ENCODE measurements around the gene TBC1D16.
"Not testable (repeated sequence)": the region's sequence is repeated elsewhere in the genome, so short reads cannot be mapped to it uniquely, and the experiment has no call there.

TBC1D16 gene

DNA sequence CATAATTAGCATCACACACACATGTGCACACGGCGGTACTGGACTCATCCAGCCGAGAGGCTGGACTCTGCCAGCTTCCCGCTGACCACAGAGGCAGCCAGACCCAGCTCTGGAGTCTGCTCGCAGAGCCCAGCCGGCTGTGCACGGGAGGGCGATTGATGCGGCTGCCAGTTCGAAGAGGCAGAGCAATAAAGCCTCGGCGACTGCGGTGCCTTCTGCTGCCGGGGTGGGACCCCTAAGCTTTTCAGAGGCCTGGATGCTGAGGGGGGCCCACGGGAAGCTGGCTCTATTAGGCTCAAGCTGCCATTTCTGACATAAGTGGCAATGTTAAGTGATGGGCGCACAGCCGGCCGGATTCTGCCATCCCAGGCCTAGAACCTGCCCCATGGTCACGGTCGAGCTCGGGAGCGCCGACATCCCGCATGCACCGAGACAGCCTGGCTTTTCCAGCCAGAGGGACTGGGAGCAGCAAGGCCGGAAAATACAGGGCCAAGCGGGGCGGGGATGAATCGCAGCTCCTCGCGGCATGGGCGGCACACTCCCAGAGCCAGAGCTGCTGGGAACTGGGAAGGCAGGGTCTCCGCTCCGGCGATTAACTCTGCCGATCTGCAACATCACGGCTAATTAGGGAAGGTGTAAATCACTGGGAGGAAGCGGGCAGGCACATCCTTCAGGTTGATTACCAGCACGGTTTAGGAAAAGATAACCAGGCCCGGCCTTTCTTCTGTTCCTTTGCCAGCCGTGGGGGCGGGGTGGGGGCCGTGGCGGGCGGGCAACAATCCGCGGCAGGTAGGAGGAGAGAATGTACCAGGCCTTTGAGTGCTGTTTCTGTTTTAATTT lies 57.7 kb downstream of the TBC1D16 start:
- DNase-seq (ENCODE audit: extremely low read depth in 1 of 2, low read depth in 1 of 2) = no peak

DNA sequence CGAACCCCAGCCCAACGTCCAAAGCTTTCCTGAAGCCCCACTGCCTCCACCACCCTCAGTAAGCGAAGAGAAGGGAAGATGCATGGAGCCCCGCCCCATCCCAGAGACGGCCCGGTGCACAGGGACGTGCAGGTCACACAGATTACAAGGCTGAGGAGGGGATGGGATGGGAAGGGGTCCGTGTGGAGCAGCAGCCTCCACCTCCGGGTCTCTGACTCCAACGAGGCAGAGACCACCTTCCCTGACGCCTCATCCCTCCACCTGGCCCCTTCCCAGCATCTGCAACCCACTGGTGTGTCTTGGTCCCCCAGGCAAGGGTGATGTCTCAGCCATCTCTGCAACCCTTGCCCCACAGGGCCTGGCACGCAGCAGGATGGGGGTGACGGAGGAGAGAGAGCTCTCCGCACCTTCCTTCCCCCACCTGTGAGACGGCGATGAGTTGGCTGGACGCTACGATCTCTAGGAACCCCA lies 58.5 kb downstream of the TBC1D16 start:
- no peak for DNase-seq (ENCODE audit: extremely low read depth in 1 of 2, low read depth in 1 of 2)

DNA sequence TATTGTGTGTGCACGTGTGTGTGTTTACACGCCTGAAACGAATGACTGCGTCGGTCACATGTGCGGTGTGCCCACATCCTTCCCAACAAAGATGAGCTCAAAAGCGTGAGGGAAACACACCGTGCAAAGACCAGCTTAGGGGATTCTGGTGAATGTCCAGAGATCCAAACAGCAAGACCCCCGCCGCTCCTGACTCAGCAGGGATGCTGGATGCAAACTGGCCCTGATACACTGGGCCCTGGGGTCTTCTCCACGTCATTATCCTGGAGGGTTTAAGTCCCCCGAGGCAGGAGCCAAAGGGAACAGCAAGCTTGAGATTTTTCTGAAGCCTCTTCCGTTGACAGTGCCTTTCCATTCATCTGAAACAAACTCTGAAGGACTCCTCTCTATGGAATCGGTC lies 59.2 kb downstream of the TBC1D16 start:
- no peak for DNase-seq (ENCODE audit: extremely low read depth in 1 of 2, low read depth in 1 of 2)

DNA sequence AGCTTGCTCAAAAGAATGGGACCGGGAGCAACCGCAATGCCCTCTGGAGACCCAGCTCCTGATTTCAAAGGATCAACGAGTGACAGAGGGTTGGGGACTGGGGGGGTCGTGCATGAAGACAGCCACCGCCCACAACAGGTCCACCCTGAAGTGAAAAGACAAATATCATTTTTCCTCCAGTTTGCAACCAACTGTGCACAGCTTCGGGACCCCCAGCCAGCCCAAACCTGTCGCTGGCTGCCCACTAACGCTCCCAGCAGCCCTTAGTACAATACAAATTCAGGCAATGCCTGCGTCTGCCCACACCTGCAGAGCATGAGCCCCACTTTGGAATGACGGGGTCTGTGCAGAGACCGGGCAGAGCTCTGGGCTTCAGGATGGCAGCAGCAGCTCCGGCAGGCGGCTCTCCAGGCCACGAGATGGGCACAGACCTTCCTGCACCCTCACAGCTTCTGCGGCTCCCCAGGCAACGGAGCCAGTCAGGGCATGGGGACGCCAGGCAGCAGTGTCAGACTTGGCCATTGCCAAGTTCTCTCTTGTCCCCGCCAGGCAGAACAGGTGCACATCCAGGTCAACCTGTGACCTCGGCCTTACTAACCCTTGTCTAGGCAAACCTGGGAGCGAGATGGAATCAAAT lies 60.1 kb downstream of the TBC1D16 start:
- DNase-seq (ENCODE audit: extremely low read depth in 1 of 2, low read depth in 1 of 2) = no peak

DNA sequence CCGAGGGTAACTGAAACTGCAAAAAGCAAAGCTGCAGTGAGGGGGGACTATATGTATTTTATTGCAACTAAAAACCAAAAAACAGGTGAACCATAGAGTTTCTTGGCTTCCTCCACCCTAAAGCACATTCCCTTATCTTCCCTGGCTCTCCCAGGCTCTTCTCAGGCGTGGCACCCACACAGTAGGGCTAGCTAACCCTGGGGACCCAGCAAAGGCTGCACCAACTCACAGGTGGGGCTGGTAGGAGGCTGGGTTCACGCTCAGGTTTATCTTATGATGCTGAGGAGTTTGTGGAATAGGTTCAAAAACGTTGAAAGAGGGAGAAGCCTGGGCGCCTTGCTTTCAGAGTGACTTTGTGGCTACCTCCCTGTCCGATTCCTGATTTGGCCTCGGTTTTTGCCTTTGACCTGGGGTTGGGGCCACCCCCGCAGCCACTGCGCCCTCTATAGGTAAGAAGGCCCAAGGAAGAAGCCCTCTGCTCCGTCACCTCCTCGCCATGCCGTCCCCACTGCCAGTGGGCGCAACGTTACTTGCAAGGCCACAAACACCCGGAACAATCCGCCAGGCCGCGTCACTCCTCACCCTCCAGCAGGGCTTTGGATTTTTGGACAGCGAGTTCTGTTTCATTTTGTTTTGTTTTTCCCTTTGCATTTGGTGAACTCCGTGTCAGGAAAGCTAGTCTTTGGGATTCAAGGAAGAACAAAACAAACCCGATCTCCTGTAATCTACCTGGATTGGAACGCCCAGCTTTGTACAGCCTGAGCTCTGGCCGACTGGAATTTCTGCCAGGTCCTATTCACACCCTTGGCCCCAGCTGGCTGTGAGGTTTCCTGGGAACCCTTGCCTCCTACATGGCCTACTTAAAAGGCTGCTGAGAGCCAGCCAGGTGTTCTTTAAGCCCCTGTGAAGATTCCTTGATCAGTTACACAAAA lies 60.8 kb downstream of the TBC1D16 start:
- DNase-seq (ENCODE audit: extremely low read depth in 1 of 2, low read depth in 1 of 2) = no peak

DNA sequence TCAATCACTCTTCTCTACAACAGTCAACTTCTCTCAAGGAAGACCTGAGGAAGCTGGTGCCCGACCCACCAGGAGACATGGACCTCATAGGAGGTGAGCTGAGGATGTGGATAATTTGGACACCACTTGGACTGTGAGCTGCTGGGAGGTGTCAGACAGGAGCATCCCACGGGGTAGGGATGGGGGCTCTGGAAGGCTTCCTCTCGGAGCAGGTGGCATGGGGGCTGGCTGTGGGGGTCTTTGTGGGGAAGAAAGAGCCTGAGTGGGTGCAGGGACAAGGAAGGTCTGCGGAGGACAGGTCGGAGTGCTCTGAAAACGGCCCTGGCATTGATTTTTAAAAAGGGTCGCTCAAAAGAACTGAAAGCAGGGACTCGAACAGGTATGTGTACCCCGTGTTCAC lies 64.0 kb downstream of the TBC1D16 start:
- DNase-seq (ENCODE audit: extremely low read depth in 1 of 2, low read depth in 1 of 2) = no peak

DNA sequence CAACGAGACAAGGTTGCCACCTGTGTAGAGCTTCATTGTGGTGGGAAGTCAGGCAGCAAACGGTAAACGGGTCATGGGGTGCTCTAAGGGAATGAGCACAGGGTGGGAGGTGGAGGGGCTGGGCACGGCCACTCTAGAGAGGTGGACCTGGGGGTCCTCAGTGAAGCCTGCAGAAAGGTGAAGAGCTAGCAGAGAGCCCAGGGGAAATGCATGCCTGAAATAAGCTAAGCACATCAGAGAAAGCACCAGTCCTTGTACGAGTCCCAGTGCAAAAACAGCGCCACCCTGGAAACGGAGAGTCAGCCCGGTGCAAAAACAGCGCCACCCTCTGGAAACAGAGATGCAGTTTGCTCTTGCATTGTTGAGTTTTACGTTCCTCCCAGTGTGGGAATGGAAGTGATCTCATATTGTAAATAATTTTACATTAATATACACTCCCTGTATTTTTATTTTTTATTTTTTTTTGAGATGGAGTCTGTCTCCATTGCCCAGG lies 65.0 kb downstream of the TBC1D16 start:
- no peak for DNase-seq (ENCODE audit: extremely low read depth in 1 of 2, low read depth in 1 of 2)

DNA sequence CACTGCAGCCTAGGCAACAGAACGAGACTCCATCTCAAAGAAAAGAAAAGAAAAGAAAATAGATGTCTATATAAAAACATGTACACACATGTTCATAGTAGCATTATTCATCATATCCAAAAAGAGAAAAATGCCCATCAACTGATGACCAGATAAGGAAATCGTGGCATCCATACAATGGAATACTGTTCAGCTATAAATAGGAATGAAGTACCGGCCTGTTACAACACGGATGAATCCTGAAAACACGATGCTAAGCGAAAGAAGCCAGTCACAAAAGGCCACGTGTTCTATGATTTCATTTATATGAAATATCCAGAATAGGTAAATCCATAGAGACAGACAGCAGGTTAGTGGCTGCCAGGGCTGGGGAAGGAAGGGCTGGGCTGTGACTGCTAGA lies 65.8 kb downstream of the TBC1D16 start:
- DNase-seq (ENCODE audit: extremely low read depth in 1 of 2, low read depth in 1 of 2) = no peak

DNA sequence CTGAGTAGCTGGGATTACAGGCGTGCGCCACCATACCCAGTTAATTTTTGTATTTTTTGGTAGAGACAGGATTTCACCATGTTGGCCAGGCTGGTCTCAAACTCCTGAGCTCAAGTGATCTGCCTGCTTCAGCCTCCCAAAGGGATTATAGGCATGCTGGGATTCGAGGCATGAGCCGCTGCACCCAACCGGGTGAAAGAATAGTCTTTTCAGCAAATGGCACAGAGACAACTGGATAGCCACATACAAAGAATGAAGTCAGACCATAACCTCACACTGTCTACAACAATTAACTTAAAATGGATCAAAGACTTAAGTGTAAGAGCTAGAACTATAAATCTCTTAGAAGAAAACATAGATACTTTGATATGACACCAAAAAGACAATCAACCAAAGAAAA lies 67.6 kb downstream of the TBC1D16 start:
- no peak for DNase-seq (ENCODE audit: extremely low read depth in 1 of 2, low read depth in 1 of 2)

DNA sequence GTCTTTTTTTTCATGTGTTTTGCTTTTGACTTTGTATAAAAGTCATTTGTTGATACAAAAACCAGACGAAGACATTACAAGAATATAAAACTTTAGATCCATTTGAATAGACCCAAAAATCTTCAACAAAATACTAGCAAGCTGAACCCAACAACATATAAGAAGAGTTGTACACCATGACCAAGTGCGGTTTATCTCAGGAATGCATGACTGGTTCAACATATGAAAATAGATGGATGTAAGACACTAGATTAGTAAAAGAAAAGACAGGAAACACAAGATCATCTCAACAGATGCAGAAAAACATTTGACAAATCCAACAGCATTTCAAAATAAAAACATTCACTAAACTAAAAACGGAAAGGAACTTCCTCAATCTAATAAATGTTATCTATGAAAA lies 69.0 kb downstream of the TBC1D16 start:
- no peak for DNase-seq (ENCODE audit: extremely low read depth in 1 of 2, low read depth in 1 of 2)

DNA sequence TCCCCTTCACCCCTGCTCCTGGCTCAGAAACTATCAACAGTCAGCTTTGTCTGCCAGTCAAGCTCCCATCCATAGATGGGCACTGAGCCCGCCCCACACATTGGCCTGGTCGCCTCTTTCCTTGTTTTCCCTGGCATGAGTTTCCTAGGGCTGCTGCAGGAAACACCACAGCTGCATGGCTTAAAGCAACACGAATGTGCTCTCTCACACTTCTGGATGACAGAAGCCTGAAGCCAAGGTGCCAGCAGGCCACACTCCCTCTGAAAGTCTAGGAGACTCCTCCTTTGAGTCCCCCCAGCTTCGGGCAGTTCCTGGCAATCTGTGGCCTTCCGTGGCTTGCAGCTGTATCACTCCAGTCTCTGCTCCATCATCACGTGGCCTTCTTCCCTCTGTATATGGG lies 69.9 kb downstream of the TBC1D16 start:
- DNase-seq (ENCODE audit: extremely low read depth in 1 of 2, low read depth in 1 of 2) = no peak

DNA sequence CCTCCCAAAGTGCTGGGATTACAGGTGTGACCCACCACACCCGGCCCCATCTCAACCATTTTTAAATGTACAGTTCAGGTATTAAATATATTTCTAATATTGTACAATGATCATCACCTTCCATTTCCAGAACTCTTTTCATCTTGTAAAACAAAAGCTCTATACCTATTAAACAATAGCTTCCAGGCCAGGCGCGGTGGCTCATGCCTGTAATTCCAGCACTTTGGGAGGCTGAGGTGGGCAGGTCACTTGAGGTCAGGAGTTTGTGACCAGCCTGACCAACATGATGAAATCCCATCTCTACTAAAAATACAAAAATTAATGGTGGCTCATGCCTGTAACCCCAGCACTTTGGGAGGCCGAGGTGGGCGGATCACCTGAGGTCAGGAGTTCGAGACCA lies 73.2 kb downstream of the TBC1D16 start:
- DNase-seq (ENCODE audit: extremely low read depth in 1 of 2, low read depth in 1 of 2) = not testable (repeated sequence)

DNA sequence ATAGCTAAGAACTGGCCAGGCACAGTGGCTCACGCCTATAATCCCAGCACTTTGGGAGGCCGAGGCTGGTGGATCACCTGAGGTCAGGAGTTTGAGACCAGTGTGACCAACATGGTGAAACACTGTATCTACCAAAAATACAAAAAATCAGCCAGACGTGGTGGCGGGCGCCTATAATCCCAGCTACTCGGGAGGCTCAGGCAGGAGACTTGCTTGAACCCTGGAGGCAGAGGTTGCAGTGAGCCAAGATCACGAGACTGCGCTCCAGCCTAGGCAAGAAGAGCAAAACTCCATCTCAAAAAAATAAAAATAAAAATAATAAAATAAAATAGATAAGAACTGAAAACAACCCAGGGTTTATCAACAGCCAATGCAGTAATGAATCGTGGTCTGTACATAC lies 74.1 kb downstream of the TBC1D16 start:
- not testable (repeated sequence) for DNase-seq (ENCODE audit: extremely low read depth in 1 of 2, low read depth in 1 of 2)

DNA sequence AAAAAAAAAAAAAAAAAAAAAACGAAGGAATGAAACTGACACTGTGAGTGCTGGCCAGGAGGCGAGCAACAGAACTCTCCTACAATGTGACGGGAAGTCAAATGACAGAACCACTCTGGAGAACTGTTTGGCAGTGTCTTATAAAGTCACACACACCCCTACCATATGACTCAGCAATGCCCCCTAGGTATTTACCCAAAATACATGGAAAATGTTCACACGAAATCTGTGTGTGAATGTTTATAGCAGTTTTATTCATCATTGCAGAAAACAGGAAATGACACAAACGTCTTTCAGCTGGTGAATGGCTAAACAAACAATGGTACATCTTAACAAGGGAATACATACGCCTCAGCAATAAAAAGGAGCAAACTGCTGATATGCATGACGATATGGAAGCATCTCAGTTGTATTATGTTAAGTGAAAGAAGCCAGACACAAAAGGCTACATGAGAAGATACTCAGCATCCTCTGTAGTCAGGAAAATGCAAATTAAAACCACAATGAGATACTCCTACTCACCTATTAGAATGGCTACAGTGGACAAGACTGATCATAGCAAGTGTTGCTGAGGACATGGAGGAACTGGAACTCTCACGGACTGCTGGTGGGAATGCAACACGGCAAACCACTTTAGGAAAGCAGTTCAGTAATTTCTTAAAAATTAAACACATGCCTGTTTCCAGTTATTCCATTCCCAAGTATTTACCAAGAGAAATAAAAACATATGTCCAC lies 74.7 kb downstream of the TBC1D16 start:
- DNase-seq (ENCODE audit: extremely low read depth in 1 of 2, low read depth in 1 of 2) = no peak

DNA sequence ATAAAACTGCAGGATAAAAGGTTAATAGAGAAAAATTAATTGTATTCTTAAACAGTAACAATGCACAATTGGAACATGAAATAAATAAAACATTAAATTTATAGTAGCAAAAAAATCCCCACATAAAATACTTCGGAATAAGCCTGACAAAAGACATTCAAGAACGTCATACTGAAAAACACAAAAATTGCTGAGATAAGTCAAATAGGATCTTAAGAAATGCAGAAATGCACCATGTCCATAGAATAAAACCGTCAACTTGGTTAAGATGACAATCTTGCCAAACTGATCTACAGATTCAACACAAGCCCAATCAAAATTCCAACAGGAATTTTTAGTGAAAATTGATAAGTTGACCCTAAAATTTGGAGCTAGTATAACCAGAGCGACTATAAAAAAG lies 76.6 kb downstream of the TBC1D16 start:
- no peak for DNase-seq (ENCODE audit: extremely low read depth in 1 of 2, low read depth in 1 of 2)

DNA sequence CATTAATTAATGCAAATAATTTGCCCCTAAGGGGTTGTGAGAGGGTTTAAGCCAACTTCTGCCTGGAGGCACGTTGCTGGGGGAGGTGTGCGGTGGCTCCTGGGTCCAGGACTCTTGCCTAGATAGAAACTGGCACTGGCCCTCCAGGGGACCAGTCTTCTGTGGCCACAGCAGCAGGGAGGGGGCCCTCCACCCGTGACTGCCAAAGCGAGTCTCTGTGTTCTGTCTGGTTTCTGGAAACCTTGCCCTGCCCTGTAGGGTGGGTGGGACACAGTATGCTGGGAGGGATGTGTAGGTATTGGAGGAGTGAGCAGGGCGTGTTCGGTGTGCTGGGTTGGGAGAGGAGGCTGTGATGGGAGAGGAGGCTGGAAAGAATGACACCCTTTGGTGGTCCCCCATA lies 78.8 kb downstream of the TBC1D16 start:
- no peak for DNase-seq (ENCODE audit: extremely low read depth in 1 of 2, low read depth in 1 of 2)

DNA sequence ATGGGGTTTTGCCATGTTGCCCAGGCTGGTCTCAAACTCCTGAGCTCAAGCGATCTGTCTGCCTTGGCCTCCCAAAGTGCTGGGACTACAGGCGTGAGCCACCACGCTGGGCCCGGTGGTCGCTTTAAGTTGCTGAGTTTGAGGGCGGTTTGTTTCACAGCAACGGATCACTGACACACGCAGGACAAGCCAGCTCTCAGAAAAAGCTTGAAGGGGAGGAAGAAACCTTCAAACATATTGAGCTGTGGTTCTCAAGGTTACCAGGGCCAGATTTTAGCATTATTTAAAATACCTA lies 79.3 kb downstream of the TBC1D16 start:
- not testable (repeated sequence) for DNase-seq (ENCODE audit: extremely low read depth in 1 of 2, low read depth in 1 of 2)

DNA sequence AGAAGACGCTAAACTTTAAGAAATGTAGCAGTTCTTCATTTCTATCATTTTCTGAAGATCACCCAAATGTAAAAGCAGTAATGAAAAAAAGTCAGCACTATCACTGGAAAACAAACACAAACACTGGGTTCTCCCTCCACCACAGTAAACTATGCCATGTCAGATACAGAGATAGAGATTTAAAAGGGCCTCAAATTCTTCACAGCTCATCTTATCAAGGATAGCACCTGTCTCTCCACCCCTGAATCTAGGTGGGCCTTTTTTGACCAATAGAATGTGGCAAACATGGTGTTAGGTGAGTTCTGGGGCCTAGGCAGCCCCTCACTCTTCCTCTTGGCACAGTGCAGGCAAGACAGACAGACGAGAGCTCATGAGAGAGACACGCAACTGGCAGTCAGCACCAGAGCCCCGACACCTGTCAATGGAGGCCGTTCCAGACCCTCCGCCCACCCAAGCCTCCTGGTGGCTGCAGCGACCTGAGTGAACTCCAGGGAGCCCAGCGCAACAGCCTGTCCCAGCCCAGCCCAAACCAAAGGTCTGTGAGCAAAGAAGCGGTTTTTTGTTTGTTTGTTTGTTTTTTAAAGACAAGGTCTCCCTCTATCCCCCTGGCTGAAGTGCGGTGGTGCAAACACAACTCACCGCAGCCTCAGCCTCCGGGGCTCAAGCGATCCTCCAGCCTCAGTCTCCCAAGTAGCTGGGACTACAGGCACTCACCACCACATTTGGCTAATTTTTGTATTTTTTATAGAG lies 79.8 kb downstream of the TBC1D16 start:
- DNase-seq (ENCODE audit: extremely low read depth in 1 of 2, low read depth in 1 of 2) = no peak

DNA sequence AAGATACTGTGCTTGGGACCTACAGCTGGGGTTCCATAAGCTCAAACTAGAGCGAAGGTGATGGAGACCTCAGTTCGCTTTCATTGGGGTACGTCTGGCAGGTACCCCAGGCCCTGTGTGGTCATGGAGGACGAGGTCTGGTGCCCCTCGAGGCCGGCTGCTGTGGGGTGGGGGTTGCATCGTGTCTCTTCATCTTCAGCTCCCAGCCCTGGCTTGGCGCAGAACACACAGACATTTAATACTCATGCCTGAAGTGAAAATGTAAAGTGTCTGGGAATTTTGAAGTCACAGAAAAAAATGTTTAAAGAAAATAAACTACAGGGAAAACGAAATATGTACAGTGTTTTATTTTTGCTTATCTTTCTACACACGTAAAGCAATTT lies 80.5 kb downstream of the TBC1D16 start:
- no peak for DNase-seq (ENCODE audit: extremely low read depth in 1 of 2, low read depth in 1 of 2)

Measured in stimulated activated CD8-positive, alpha-beta memory T cell treated with anti-CD3 and anti-CD28 coated beads, Interleukin-7, amount 100 ng/mL, for 48 hours (primary cell).